GM19351 (cell line): ENCODE results near the gene GMEB2.
"Not testable (repeated sequence)": the region's sequence is repeated elsewhere in the genome, so short reads cannot be mapped to it uniquely, and the experiment has no call there.

ENCODE experiments used
- ATAC-seq: cut with Tn5 transposase; IDR thresholded peaks from one replicate; pipeline ENCODE4 v1.9.1; 2021; ENCODE audit warnings: mild to moderate bottlenecking, moderate library complexity; ENCODE audit not compliant: unreplicated experiment

The GMEB2 gene

DNA sequence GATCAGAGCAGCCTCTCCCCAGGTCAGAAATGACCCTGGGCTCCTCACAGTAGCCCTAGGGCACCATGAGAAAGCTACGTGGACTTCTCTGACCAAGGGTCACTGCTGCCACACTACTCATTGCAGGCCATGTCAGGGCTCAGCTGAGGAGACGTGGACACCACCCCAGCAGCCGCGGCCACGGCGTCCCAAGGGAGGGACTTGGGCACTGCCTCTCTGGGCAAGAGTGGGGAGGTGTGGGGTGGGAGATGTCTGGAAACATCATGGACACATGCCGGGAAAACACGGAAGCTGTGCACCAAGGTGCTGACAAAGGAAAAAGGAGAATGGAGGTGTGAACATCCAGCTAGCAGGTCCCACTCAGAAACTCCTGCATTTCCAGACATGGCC, 9.0 kb downstream of the GMEB2 start:
- ATAC-seq = no peak

- no peak for ATAC-seq
Measured at GRCh38 chr20:63617092-63617875, 9.6 kb downstream of the GMEB2 start.

DNA sequence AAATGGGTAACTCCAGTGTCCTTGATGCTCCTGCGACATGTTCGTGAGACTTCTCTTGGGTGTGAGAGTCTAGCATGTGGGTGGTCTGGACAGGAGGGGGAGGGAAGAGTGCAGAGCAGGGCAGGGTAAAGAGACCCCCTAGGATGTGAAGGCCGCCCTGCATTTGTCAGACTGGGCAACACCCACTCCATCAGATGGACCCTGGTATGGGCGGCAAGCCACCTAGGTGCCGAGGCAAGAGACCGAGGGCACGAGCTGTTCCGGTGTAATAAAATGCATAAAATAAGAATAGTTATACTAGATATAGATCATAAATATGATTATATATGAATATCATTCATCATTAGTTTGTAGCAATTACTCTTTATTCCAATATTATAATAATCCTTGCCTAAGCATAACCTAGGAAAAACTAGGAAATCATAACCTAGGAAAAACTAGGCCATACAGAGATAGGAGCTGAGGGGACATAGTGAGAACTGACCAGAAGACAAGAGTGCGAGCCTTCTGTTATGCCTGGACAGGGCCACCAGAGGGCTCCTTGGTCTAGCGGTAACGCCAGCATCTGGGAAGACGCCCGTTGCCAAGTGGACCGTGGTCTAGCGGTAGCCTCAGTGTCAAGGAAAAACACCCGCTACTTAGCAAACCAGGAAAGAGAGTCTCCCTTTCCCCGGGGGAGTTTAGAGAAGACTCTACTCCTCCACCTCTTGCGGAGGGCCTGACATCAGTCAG, 12.9 kb downstream of the GMEB2 start:
- ATAC-seq = not testable (repeated sequence)

- no peak for ATAC-seq
Measured at GRCh38 chr20:63612276-63612931, 14.5 kb downstream of the GMEB2 start.

GRCh38 chr20:63611646-63612045, 15.3 kb downstream of the GMEB2 start:
- no peak for ATAC-seq

- ATAC-seq = no peak
Measured at GRCh38 chr20:63610581-63611435, 16.1 kb downstream of the GMEB2 start.

- ATAC-seq = no peak
Measured at GRCh38 chr20:63606686-63607085, 20.2 kb downstream of the GMEB2 start.

DNA sequence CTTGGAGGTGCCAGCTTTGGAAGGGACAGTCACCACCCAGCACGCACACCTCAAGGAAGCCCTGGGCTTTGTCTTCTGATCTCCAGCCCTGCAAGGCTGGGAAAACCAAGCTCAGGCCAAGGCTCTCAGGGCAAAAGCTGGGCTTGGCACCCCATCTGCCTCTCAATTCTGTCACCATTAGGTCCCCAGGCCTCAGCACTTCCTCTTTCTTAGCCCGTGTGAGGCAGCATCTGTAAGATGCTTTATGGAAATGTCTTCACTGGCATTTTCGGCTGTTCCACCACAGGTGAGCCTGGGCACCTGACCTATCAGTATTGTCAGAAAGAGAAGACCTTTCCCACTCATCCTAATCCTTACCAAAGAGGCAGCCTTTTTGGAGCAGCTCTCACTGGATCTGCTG, 24.6 kb downstream of the GMEB2 start:
- ATAC-seq = no peak

- not testable (repeated sequence) for ATAC-seq
Measured at GRCh38 chr20:63601679-63602078, 25.2 kb downstream of the GMEB2 start.

- ATAC-seq = no peak
Measured at GRCh38 chr20:63599396-63600050, 27.4 kb downstream of the GMEB2 start.

DNA sequence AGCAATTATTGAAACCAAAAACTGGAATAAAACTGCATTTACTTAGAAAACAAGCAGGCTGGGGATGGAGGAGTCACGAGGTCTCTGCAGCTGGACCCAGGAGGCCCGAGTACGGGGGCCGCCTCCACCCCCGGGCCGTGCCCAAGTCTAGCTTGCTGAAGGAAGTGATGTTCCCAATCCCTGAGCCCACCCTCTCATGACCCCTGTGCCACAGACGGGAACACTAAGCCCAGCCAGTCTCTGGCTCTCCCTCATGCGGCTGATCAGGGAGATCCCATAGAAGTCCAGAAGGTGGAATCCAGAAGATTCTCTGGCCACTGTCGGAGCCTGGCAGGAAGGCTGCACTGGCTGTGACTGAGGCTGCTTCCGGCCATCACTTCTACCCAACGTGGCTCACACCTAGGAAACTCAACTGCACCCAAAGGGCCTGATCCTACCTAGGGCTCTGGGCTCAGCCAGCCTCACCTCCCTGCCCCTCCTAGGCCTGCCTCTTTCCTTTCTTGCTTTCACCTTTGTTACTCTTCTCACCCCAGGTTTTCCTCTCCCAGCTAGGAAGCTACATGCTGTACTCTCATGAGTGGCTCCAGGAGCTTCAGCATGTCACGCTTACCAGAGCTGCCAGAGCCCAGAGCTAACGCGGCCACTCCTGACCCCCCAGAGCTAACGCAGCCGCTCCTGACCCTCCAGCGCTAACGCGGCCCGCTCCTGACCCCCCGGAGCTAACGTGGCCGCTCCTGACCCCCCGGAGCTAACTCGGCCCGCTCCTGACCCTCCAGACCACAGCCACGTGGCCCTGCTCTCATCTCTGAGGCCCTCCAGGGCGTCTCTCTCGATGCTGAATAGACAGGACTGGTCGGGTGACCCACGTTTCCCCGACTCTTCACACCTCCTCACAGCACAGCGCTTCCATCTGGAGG, 28.2 kb downstream of the GMEB2 start:
- ATAC-seq = no peak

DNA sequence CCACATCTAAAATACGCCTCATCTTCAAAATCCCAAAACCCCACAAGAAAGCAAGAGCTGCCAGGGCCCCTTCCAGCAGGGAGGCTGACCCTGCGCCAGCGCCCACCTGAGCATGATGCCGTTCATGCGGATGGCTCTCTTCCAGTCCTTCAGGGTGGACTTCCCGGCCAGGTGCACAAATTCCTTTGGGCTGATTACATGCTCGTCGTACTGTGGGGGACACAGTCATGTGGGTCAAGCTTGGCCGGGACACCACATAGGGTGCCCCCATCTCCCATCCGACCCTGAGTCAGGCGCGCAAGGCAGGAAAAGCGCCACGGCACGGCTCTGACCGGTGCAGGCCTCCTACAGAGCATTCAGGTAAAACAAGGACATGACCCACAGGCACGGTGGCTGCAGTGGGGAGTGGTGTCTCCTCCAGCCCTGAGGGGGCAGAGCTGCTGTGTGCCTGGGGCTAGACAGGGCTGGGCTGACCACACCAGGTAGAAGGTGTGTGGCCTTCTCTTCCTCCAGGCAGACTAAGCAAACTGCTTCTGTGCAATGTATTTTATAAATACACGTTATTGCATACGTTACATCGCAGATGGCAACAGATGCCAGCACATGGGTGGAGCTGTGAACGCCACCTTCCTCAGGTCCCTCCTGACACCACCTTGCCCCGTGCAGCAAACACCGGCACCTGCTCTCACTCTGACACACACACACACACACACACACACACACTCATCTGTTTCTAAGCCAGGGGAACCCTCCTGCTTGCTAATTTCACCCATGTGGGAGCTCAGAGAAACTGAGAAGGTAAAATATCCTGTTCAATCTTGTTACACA, 29.0 kb downstream of the GMEB2 start:
- ATAC-seq = no peak

DNA sequence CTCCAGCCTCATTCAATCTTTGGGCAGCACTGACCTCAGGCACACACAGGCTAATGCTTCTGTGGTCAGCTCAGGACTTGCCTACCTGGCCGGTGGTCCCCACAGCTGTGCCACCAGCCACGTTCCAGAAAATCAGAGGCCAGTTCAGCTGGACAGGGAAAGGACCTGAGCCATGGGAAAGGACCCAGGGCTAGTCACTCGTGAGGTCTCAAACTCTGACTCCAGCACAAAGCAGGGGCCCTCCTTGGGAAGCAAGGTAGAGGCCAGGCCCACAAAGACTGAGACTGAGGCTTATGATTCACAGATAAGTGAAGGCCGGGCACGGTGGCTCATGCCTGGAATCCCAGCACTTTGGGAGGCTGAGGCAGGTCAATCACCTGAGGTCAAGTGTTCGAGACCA, 30.5 kb downstream of the GMEB2 start:
- no peak for ATAC-seq

GRCh38 chr20:63595416-63596127, 31.3 kb downstream of the GMEB2 start:
- ATAC-seq = no peak

GRCh38 chr20:63594043-63594561, 32.8 kb downstream of the GMEB2 start:
- no peak for ATAC-seq

DNA sequence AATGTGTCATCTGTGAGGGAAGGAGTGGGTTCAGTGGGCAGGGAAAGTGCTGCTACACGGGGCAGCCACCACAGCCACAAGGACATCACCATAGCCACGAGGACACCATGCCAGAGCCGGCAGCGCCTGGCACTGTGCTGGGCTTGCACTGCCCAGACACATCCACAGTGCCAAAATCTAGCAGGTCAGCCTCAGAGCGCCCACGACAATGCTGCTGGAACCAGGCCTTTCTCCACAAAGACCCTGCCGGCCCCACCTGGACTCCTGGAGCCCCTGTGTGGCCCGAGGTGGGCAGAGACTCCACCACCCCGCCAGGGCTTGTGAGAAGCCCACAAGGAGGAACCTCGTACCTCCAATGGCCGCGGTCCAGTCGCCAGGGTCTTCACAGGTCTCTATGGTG, 34.2 kb downstream of the GMEB2 start:
- no peak for ATAC-seq

- no peak for ATAC-seq
Measured at GRCh38 chr20:63591786-63592355, 35.0 kb downstream of the GMEB2 start.
